Esophagus muscularis mucosa (tissue), 4 donors: ENCODE data around the gene ARHGEF7. TPM values are rescaled to one million over a fixed set of nuclear protein-coding genes. Genes with fewer than 3 reads are reported as not detected.
"Not testable (repeated sequence)": the region's sequence is repeated elsewhere in the genome, so short reads cannot be mapped to it uniquely, and the experiment has no call there.

Experiments
- DNase-seq: peaks from one replicate; pipeline ENCODE4 v3.0.0-alpha.2; 2017; ENCODE audit errors: extremely low spot score
- H3K27ac ChIP-seq, 4 donors: fragments of 200-600 bp; sonication (generic); replicated peaks in 1 of 4; 1 replicate in 3 of 4; 2 replicates in 1 of 4; pipeline ENCODE4 v1.5.1; 2016 to 2019; ENCODE audit warnings: mild to moderate bottlenecking in 1 of 4
- H3K27me3 ChIP-seq, 4 donors: fragments of 200-600 bp; sonication (generic); one replicate each; pipeline versions ENCODE4 v1.5.1 to v1.6.0; 2016 to 2019
- H3K36me3 ChIP-seq, 4 donors: fragments of 200-600 bp; sonication (generic); one replicate each; pipeline ENCODE4 v1.5.1; 2016 to 2019
- H3K4me1 ChIP-seq, 4 donors: fragments of 200-600 bp; sonication (generic); one replicate each; pipeline ENCODE4 v1.5.1; 2016 to 2019
- H3K4me3 ChIP-seq, 4 donors: fragments of 200-600 bp; sonication (generic); 1 replicate in 2 of 4; 2 replicates in 2 of 4; pipeline ENCODE4 v1.5.1; 2016 to 2019; ENCODE audit warnings: mild to moderate bottlenecking in 4 of 4, moderate library complexity in 1 of 4
- H3K9me3 ChIP-seq, 4 donors: fragments of 200-600 bp; sonication (generic); 1 replicate in 3 of 4; 2 replicates in 1 of 4; pipeline ENCODE4 v1.5.1; 2016 to 2019
- EP300 ChIP-seq: sonication (generic); formaldehyde crosslinking; IDR thresholded peaks from one replicate; pipeline ENCODE4 v1.6.1; 2017; ENCODE audit warnings: antibody characterized with exemption
- POLR2A ChIP-seq: fragments of 450-650 bp; IDR thresholded peaks from one replicate; pipeline ENCODE4 v1.6.1; 2017; ENCODE audit warnings: antibody characterized with exemption, moderate library complexity, mild to moderate bottlenecking, low read depth
- POLR2AphosphoS5 ChIP-seq, 2 donors: sonication (generic); formaldehyde crosslinking; IDR thresholded peaks; one replicate each; pipeline ENCODE4 v1.6.1; 2017; ENCODE audit warnings: antibody characterized with exemption in 2 of 2
- WGBS: methylation state at CpG from one replicate; pipeline ENCODE4 v1.1.5; 2018; 5-methylcytosine and 5-hydroxymethylcytosine counted together
- intact Hi-C: fragments of 100-400 bp; cut with DNase I; formaldehyde crosslinking; loops from one replicate; pipeline ENCODE4 v1.15.1; 2023
- total RNA-seq, 4 donors: library from RNA; depleted of rRNA; stranded (reverse); fragments of >200 nt; gene quantifications; one replicate each; pipeline versions ENCODE4 v1.1.0 to v1.2.1, GENCODE V29; 2016
- TF ChIP-seq, protein P1 (sequence below), 3 experiments: fragments of 200-600 bp in 2 of 3; fragments of 450-650 bp in 1 of 3; sonication (generic) in 2 of 3; IDR thresholded peaks; one replicate each; pipeline ENCODE4 v1.5.1; 2017 to 2019; ENCODE audit warnings: antibody characterized with exemption in 3 of 3, mild to moderate bottlenecking in 2 of 3, moderate library complexity in 1 of 3

ARHGEF7 gene
- total RNA-seq, 4 donors from 2014 or later: 36.0 to 53.6 (median 45.1) TPM

DNA sequence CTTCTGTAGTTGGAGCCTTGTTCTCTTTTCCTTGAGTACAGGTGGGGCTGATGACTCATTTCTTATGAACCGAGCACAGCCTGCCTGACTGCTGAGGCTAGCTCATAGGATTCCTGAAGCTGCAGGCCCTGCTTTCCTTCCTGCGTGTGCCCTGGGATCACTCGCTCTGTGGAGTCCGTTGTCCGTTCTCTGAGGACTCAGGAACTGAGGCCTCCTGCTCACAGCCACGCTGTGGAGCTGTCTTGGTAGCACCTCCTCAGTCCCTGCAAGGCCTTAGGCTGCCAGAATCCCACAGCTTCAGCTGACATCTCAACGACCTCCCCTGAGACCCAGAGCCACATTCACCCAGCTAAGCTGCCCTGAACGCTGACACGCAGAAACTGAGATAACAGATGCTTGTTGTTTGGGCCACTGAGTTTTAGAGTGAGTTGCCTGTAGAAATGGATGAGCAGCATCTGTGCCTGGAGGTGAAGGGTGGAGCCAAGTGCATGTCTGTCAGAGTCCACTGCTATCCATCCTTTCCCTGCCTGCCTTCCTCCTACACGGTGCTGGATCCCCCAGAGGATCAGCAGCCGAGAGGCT lies 72.9 kb downstream of the ARHGEF7 start:
- H3K4me3 ChIP-seq: no peak overlapping the region
- no peaks in the 10 kb centered on the region for H3K9me3 ChIP-seq
- peaks cover 50 to 67% (median 58%) of the 10 kb centered on the region in 4 donors for H3K4me1 ChIP-seq
- H3K27ac ChIP-seq: peak overlapping the region in 3 of 4 donors; percentile 13 to 34 (median 20)
- no peak for DNase-seq
- TF ChIP-seq, protein P1, sequence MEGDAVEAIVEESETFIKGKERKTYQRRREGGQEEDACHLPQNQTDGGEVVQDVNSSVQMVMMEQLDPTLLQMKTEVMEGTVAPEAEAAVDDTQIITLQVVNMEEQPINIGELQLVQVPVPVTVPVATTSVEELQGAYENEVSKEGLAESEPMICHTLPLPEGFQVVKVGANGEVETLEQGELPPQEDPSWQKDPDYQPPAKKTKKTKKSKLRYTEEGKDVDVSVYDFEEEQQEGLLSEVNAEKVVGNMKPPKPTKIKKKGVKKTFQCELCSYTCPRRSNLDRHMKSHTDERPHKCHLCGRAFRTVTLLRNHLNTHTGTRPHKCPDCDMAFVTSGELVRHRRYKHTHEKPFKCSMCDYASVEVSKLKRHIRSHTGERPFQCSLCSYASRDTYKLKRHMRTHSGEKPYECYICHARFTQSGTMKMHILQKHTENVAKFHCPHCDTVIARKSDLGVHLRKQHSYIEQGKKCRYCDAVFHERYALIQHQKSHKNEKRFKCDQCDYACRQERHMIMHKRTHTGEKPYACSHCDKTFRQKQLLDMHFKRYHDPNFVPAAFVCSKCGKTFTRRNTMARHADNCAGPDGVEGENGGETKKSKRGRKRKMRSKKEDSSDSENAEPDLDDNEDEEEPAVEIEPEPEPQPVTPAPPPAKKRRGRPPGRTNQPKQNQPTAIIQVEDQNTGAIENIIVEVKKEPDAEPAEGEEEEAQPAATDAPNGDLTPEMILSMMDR (IDR thresholded peaks at IDR 0.05): no peak
- TF ChIP-seq POLR2AphosphoS5 (IDR thresholded peaks at IDR 0.05) (no peak), POLR2A (no peak), EP300 (no peak)
- no peaks in the 10 kb centered on the region for H3K36me3 ChIP-seq
- H3K27me3 ChIP-seq: no peaks in the 10 kb centered on the region
- intact Hi-C loops: no loop called here
- 53% methylated on average over 8 of the region's 11 CpGs for WGBS

DNA sequence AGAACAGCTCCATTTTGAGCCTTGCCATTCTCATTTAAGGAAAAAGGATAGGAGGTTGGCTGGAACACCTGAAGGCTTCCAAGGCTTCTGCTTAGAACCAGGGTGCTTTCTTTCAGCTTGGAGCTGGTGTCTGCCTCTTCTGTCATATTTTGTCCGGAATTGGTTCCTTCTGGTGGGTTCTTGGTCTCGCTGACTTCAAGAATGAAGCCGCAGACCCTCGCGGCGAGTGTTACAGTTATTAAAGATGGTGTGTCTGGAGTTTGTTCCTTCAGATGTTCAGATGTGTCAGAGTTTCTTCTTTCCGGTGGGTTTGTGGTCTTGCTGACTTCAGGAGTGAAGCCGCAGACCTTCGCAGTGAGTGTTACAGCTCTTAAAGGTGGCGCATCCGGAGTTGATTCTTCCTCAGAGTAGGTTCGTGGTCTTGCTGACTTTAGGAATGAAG lies 74.0 kb downstream of the ARHGEF7 start:
- H3K9me3 ChIP-seq, H3K27me3 ChIP-seq, H3K4me3 ChIP-seq, DNase-seq, H3K27ac ChIP-seq, intact Hi-C loops, H3K36me3 ChIP-seq: not testable (repeated sequence)
- WGBS: 96% methylated on average over 12 of the region's 12 CpGs
- peaks cover 44 to 65% (median 56%) of the 10 kb centered on the region in 4 donors for H3K4me1 ChIP-seq

DNA sequence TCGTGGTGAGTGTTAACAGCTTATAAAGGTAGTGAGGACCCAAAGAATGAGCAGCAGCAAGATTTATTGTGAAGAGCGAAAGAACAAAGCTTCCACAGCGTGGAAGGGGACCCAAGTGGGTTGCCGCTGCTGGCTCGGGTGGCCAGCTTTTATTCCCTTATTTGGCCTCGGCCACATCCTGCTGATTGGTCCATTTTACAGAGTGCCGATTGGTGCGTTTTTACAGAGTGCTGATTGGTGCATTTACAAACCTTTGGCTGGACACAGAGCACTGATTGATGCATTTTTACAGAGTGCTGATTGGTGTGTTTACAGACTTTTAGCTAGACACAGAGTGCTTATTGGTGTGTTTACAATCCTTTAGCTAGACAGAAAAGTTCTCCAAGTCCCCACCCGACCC lies 74.4 kb downstream of the ARHGEF7 start:
- H3K36me3 ChIP-seq, H3K9me3 ChIP-seq, H3K4me3 ChIP-seq, H3K27me3 ChIP-seq, DNase-seq, intact Hi-C loops, H3K27ac ChIP-seq: not testable (repeated sequence)
- H3K4me1 ChIP-seq: peaks cover 42 to 61% (median 52%) of the 10 kb centered on the region in 4 donors
- 91% methylated on average over 9 of the region's 9 CpGs for WGBS

DNA sequence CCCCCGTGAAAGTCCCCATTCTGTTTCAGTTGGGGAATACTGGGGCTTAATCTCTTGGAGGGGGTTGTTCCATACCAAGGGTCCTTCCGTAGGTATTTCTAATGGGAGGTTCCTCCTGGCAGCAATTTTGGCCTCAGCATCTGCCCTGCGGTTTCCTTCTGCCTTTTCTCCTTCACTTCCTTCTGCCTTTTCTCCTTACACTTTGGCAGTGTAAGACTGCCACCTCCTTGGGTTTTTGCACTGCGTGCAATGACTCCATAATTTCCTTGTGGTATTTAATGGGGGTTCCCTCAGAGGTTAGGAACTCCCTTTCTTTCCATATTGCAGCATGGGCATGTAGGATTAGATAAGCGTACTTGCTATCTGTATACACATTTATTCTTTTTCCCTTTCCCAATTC lies 78.1 kb downstream of the ARHGEF7 start:
- H3K4me3 ChIP-seq, H3K9me3 ChIP-seq, H3K27me3 ChIP-seq, intact Hi-C loops, H3K27ac ChIP-seq, H3K36me3 ChIP-seq, DNase-seq: not testable (repeated sequence)
- 75% methylated on average over 5 of the region's 5 CpGs for WGBS
- peaks cover 8 to 24% (median 17%) of the 10 kb centered on the region in 4 donors for H3K4me1 ChIP-seq

DNA sequence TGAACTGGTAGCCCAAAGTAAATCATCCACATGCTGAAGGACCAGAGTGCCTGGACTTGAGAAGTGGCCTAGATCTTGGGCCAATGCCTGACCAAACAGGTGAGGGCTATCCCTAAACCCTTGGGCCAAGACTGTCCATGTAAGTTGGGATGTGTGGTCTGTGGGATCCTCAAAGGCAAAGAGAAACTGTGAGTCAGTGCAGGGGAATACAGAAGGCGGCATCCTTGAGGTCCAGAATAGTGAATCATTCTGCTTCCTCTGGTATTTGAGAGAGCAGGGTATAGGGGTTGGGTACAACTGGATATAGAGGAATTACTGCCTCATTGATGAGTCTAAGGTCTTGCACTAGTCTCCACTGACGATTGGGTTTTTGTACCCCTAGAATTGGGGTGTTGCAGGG lies 79.5 kb downstream of the ARHGEF7 start:
- H3K27me3 ChIP-seq: not testable (repeated sequence)
- 61% methylated on average over 2 of the region's 2 CpGs for WGBS

DNA sequence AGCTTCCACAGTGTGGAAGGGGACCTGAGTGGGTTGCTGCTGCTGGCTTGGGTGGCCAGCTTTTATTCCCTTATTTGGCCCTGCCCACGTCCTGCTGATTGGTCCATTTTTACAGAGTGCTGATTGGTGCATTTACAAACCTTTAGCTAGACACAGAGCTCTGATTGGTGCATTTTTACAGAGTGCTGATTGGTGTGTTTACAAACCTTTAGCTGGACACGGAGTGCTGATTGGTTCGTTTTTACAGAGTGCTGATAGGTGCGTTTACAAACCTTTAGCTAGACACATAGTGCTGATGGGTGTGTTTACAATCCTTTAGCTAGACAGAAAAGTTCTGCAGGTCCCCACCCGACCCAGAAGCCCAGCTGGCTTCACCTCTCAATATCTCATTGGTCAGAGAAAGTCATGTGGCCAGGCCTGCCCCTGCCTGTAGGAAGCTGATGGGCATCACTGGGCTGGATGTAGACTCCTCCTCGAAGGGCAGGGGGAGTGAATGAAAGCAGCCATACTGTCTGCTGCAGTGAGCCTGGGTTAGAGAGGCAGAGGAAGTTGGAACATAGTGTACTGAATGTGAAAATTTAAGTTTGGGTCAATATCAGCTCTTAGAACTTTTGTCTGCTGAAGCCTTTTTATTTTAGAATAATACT lies 83.7 kb downstream of the ARHGEF7 start:
- H3K36me3 ChIP-seq, H3K4me3 ChIP-seq, H3K27ac ChIP-seq, intact Hi-C loops, H3K27me3 ChIP-seq, H3K9me3 ChIP-seq, DNase-seq: not testable (repeated sequence)
- 91% methylated on average over 6 of the region's 6 CpGs for WGBS
- peaks cover 28 to 48% (median 39%) of the 10 kb centered on the region in 4 donors for H3K4me1 ChIP-seq

More for the DNA sequence above, 79.5 kb downstream of the ARHGEF7 start:
- peaks cover 2 to 24% (median 14%) of the 10 kb centered on the region in 4 donors for H3K4me1 ChIP-seq
- intact Hi-C loops, H3K4me3 ChIP-seq, H3K36me3 ChIP-seq, DNase-seq, H3K27ac ChIP-seq, H3K9me3 ChIP-seq: not testable (repeated sequence)

DNA sequence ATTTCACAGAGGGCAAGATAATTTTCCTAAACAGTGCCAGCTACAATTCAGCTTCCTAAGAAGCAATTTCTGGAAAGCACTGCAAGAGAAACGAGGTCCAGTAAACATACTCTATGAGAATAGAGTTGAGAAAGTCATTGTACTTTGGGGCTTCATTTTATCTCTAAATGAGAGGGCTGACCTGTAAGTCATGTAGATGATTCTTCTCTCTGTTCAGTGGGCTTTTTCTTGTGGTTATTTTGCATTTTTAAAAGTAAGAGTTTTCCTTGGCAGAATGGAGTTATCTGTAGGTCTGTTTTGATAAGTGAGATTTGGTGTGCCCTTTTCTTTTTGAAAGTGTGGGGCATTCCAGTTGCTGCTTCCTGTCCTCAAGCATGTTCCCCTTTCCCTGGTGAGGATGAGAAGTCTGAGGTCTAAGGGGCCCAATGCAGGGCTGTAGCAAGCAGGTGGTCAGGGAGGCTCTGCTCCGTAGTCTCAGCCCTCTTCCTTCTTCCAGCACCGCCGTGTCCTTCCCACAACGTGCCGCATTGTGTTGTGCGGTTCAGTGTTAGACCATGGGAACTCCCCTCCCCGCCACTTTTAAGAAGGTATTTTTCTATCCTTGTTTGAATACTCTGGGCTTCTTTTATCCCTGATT lies 86.3 kb downstream of the ARHGEF7 start:
- Histone ChIP-seq H3K4me3 (no peak overlapping the region), H3K9me3 (no peaks in the 10 kb centered on the region), H3K4me1 (peaks cover 46 to 63% (median 50%) of the 10 kb centered on the region in 4 donors), H3K27ac (no peak overlapping the region), H3K27me3 (no peaks in the 10 kb centered on the region), H3K36me3 (peaks cover 0 to 17% (median 8%) of the 10 kb centered on the region in 4 donors)
- DNase-seq: no peak
- TF ChIP-seq POLR2A (no peak), POLR2AphosphoS5 (IDR thresholded peaks at IDR 0.05) (no peak), EP300 (no peak)
- TF ChIP-seq, protein P1 (IDR thresholded peaks at IDR 0.05): no peak
- intact Hi-C loops: no loop called here
- WGBS: 81% methylated on average over 8 of the region's 8 CpGs
